Thymus (tissue), 11 donors: ENCODE results near the gene ITGA3. TPM values are rescaled to one million over a fixed set of nuclear protein-coding genes. Genes with fewer than 3 reads are reported as not detected.

ENCODE experiments used
- DNase-seq, 9 donors: peaks; one replicate each; pipeline ENCODE4 v3.0.0-alpha.2; 2013; ENCODE audit warnings: low spot score in 9 of 9, low read depth in 6 of 9, missing footprints in 1 of 9
- H3K27ac ChIP-seq, 2 donors: one replicate each; pipeline ENCODE4 v1.5.1; 2013; ENCODE audit warnings: control low read depth in 1 of 2, low read depth in 1 of 2, low read length in 1 of 2, mild to moderate bottlenecking in 1 of 2, moderate library complexity in 1 of 2
- H3K27me3 ChIP-seq, 2 donors: one replicate each; pipeline ENCODE4 v1.5.1; 2013; ENCODE audit warnings: low read length in 1 of 2; ENCODE audit not compliant: control insufficient read depth in 2 of 2, insufficient read depth in 1 of 2
- H3K36me3 ChIP-seq, 2 donors: one replicate each; pipeline ENCODE4 v1.5.1; 2013; ENCODE audit warnings: low read length in 1 of 2, mild to moderate bottlenecking in 1 of 2, moderate library complexity in 1 of 2; ENCODE audit not compliant: control insufficient read depth in 2 of 2, insufficient read depth in 2 of 2
- H3K4me1 ChIP-seq, 2 donors: one replicate each; pipeline ENCODE4 v1.5.1; 2013; ENCODE audit warnings: low read length in 2 of 2; ENCODE audit not compliant: control insufficient read depth in 2 of 2, insufficient read depth in 2 of 2
- H3K4me3 ChIP-seq, 2 donors: one replicate each; pipeline ENCODE4 v1.5.1; 2013; ENCODE audit warnings: low read length in 2 of 2, control low read depth in 1 of 2, mild to moderate bottlenecking in 1 of 2
- H3K9me3 ChIP-seq, 2 donors: one replicate each; pipeline ENCODE4 v1.5.1; 2013; ENCODE audit warnings: low read length in 1 of 2, mild to moderate bottlenecking in 1 of 2; ENCODE audit not compliant: control insufficient read depth in 2 of 2, insufficient read depth in 1 of 2
- WGBS: extraction: QIAGEN DNeasy Blood & Tissue Kit; methylation state at CpG from one replicate; pipeline ENCODE4 v1.1.7; 2013; 5-methylcytosine and 5-hydroxymethylcytosine counted together
- polyA plus RNA-seq: library from polyadenylated mRNA; stranded (reverse); fragments of 200-250 nt; gene quantifications from one replicate; pipeline ENCODE4 v1.2.3, GENCODE V29; 2013
- total RNA-seq: library from RNA; stranded (reverse); fragments of 120-200 nt; gene quantifications from one replicate; pipeline ENCODE4 v1.2.4, GENCODE V29; 2013
- donor health status: healthy.

ITGA3 gene
- total and polyA plus RNA-seq, 2 donors, result 9.1 to 27.7 TPM

DNA sequence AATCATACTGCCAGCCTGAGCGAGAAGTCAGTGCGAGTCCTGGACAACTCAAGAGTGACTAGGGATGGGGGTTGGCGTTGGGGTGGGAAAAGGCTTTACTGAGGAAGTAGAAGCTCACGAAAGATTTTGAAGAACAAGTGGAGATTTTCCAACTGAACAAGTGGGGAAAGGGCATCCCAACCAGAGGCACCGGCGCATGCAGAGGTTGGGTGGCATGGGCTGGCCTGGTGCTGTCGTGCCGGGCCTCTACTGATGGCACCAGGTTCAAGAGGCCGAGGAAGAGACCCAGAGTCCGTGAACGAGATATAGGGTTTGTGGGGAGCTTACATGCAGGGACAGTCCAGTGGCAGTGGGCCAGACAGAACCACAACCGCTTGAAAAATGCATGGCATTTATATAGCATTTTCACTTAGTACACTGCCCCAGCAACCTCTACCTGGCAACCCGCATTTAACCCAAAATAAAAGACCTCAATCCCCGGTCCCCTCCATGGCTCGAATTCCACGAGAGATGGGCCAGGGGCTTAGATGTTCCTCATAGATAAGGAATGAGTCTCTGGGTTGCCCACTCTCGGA lies 7.7 kb upstream of the ITGA3 start:
- no peak for DNase-seq
- H3K27me3 ChIP-seq, result peaks cover 0 to 21% of the 10 kb centered on the region in 2 donors
- no peaks in the 10 kb centered on the region for H3K9me3 ChIP-seq
- H3K27ac ChIP-seq, result no peak overlapping the region
- no peaks in the 10 kb centered on the region for H3K36me3 ChIP-seq
- H3K4me1 ChIP-seq, result no peaks in the 10 kb centered on the region
- WGBS, result 96% methylated on average over 17 of the region's 17 CpGs
- no peak overlapping the region for H3K4me3 ChIP-seq

GRCh38 chr17:50048988-50049387 lies 6.9 kb upstream of the ITGA3 start:
- 94% methylated on average over 4 of the region's 4 CpGs for WGBS
- Histone ChIP-seq H3K4me3 (no peak overlapping the region), H3K27me3 (peaks cover 0 to 22% of the 10 kb centered on the region in 2 donors), H3K4me1 (no peaks in the 10 kb centered on the region), H3K27ac (no peak overlapping the region), H3K36me3 (no peaks in the 10 kb centered on the region), H3K9me3 (no peaks in the 10 kb centered on the region)
- no peak for DNase-seq

- H3K4me1 ChIP-seq, result no peaks in the 10 kb centered on the region
- WGBS, result 93% methylated on average over 3 of the region's 3 CpGs
These were observed 6.3 kb upstream of the ITGA3 start for GRCh38 chr17:50049636-50050035.

DNA sequence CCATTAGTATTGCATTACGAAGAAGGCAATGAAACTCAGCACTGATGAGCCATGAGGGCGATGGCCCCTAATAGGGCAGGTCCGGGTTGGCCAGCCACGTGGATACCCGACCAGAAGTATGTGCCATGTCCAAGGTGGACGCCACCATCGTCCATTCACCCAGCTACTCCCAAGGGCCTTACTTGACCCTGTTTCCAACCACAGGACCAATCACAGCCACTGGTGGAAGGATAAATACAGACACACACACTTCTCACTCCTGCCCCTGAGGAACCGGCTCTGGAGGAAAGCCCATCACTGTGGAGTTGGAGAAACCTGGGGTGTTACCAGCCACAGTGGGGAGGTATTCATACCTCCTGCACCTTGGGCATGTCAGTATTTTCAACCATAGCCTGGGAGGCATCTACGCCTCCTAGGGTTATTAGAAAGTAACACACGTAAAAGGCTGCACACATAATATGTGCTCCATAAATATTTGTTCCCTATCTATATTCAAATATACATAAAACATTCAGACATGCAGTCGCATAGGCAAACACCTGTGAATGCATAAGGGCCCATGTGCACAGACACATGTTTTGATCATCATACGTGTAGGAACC lies 5.4 kb upstream of the ITGA3 start:
- Histone ChIP-seq H3K36me3 (no peaks in the 10 kb centered on the region), H3K27ac (no peak overlapping the region), H3K9me3 (no peaks in the 10 kb centered on the region), H3K4me1 (peaks cover 0 to 8% of the 10 kb centered on the region in 2 donors), H3K27me3 (peaks cover 5 to 35% of the 10 kb centered on the region in 2 donors), H3K4me3 (no peak overlapping the region)
- DNase-seq, result no peak
- WGBS, result 97% methylated on average over 12 of the region's 12 CpGs

More at GRCh38 chr17:50049636-50050035, 6.3 kb upstream of the ITGA3 start:
- H3K36me3 ChIP-seq, result no peaks in the 10 kb centered on the region
- peaks cover 0 to 29% of the 10 kb centered on the region in 2 donors for H3K27me3 ChIP-seq
- H3K4me3 ChIP-seq, result no peak overlapping the region
- no peak for DNase-seq
- no peaks in the 10 kb centered on the region for H3K9me3 ChIP-seq
- no peak overlapping the region for H3K27ac ChIP-seq

DNA sequence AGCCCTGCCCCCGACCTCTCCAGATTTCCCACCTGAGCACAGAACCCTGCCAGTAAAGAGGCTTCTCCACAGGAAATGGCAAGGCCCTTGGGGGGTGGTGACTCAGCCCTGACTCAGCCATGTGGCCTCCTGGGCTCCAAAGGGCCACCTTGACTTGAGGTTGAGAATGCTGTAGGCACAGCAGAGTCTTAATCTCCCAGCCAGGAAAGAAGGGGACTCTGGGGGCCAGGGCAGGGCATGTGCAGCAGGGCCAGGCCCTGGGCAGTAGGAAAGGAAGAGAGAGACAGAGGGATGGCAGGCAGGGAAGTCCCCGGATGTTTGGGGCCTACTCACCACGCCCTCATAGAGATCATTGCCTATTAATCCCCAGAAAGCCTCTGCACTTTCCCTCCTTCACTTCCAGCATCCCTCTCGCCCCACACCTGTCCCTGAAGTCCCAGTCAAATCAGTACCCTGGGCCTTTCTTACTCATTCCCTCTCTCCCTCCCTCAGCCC lies 4.8 kb upstream of the ITGA3 start:
- Histone ChIP-seq H3K9me3 (no peaks in the 10 kb centered on the region), H3K27me3 (peaks cover 5 to 41% of the 10 kb centered on the region in 2 donors), H3K27ac (no peak overlapping the region), H3K36me3 (no peaks in the 10 kb centered on the region), H3K4me3 (no peak overlapping the region), H3K4me1 (peaks cover 0 to 9% of the 10 kb centered on the region in 2 donors)
- 78% methylated on average over 4 of the region's 4 CpGs for WGBS
- DNase-seq, result no peak

- no peak overlapping the region for H3K4me3 ChIP-seq
- no peak for DNase-seq
- peaks cover 1 to 11% of the 10 kb centered on the region in 2 donors for H3K4me1 ChIP-seq
These were observed 4.3 kb upstream of the ITGA3 start for GRCh38 chr17:50051606-50052005.

GRCh38 chr17:50052241-50052796 lies 3.6 kb upstream of the ITGA3 start:
- H3K4me1 ChIP-seq, result peaks cover 7 to 19% of the 10 kb centered on the region in 2 donors
- WGBS, result 90% methylated on average over 6 of the region's 6 CpGs
- no peaks in the 10 kb centered on the region for H3K36me3 ChIP-seq
- no peak overlapping the region for H3K4me3 ChIP-seq
- H3K27ac ChIP-seq, result no peak overlapping the region
- H3K9me3 ChIP-seq, result no peaks in the 10 kb centered on the region
- peaks cover 7 to 53% of the 10 kb centered on the region in 2 donors for H3K27me3 ChIP-seq
- DNase-seq, result no peak

More at GRCh38 chr17:50051606-50052005, 4.3 kb upstream of the ITGA3 start:
- H3K36me3 ChIP-seq, result no peaks in the 10 kb centered on the region
- H3K27ac ChIP-seq, result no peak overlapping the region
- no peaks in the 10 kb centered on the region for H3K9me3 ChIP-seq
- 96% methylated on average over 2 of the region's 2 CpGs for WGBS
- H3K27me3 ChIP-seq, result peaks cover 5 to 46% of the 10 kb centered on the region in 2 donors

DNA sequence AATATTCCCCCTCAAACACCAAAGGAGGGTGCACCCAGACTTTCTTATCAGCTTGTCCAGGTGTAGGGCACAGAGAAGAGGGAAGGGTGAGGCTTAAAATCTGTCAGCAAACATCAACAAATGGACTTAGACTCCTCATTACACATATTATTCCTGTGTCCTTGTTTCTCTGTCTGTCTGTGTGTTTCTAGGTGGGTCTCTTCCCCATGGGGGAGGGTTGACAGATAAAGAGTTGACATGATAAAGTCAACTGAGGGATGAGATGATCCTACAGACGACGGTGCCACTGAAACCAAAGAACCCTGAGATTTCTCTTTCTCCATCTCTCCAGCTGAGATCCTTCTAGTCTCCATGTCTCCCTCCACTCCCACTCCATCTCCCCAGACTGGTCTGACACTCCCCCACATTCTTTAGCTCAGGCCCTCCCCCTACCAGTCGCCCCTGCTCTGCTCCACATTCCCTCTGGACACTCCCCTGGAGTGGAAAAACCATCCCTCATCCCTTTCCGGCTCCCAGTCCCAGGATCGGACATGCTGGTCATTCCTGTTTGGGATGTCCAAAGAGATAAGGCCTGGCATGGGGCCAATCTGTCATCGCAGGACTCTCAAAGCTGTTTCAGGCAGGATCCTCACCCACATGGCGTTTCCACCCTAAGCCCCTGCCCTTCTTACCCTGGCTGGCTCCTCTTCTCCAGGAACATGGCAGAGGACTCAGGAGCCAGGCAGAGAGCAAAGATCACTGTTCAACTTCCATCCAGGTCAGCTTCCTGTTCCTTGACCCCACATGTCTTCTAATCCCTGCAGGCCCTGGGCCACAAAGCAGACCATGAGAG lies 2.9 kb upstream of the ITGA3 start:
- H3K9me3 ChIP-seq, result no peaks in the 10 kb centered on the region
- no peak overlapping the region for H3K4me3 ChIP-seq
- H3K27ac ChIP-seq, result no peak overlapping the region
- no peaks in the 10 kb centered on the region for H3K36me3 ChIP-seq
- no peak for DNase-seq
- 91% methylated on average over 7 of the region's 7 CpGs for WGBS
- peaks cover 7 to 21% of the 10 kb centered on the region in 2 donors for H3K4me1 ChIP-seq
- peaks cover 8 to 60% of the 10 kb centered on the region in 2 donors for H3K27me3 ChIP-seq

GRCh38 chr17:50053654-50053960 lies 2.3 kb upstream of the ITGA3 start:
- no peak overlapping the region for H3K27ac ChIP-seq
- no peaks in the 10 kb centered on the region for H3K9me3 ChIP-seq
- WGBS, result 85% methylated on average over 3 of the region's 3 CpGs
- peaks cover 7 to 21% of the 10 kb centered on the region in 2 donors for H3K4me1 ChIP-seq
- H3K27me3 ChIP-seq, result peaks cover 10 to 64% of the 10 kb centered on the region in 2 donors
- H3K4me3 ChIP-seq, result no peak overlapping the region
- H3K36me3 ChIP-seq, result no peaks in the 10 kb centered on the region
- no peak for DNase-seq
